Activated CD8-positive, alpha-beta memory T cell treated with anti-CD3 and anti-CD28 coated beads for 24 hours (primary cell): ENCODE measurements around the gene ANKRD11.
"Not testable (repeated sequence)": the region's sequence is repeated elsewhere in the genome, so short reads cannot be mapped to it uniquely, and the experiment has no call there.

Experiments
- DNase-seq: peaks from one replicate; pipeline ENCODE4 v3.0.0-alpha.2; 2020

Gene ANKRD11

GRCh38 chr16:89426736-89427530 lies 63.4 kb downstream of the ANKRD11 start:
- DNase-seq: no peak

GRCh38 chr16:89425523-89425922 lies 64.8 kb downstream of the ANKRD11 start:
- no peak for DNase-seq

DNA sequence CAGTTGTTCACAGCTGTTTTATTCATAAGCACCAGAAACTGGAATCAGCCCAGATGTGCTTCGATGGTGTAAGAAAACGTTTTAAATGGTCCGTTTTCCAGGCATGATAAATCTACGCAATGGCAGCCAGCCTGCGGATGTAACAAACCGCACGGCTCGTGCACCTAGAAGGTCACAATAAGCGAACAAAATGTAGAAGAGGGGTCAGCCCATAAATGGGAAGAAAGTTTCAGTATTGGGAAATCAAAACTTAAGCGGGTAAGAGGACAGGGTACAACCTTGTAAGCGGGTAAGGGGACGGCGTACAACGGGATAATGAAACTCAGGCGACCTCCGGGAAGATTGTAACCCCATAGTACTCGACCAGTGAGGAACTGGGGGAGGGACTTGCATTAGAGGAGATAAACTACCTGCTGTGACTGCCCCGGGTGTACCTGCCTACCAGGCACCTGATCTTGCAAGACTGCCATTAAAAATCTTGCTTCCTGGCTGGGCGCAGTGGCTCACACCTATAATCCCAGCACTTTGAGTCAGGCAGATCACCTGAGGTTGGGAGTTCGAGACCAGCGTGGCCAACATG lies 66.6 kb downstream of the ANKRD11 start:
- no peak for DNase-seq

DNA sequence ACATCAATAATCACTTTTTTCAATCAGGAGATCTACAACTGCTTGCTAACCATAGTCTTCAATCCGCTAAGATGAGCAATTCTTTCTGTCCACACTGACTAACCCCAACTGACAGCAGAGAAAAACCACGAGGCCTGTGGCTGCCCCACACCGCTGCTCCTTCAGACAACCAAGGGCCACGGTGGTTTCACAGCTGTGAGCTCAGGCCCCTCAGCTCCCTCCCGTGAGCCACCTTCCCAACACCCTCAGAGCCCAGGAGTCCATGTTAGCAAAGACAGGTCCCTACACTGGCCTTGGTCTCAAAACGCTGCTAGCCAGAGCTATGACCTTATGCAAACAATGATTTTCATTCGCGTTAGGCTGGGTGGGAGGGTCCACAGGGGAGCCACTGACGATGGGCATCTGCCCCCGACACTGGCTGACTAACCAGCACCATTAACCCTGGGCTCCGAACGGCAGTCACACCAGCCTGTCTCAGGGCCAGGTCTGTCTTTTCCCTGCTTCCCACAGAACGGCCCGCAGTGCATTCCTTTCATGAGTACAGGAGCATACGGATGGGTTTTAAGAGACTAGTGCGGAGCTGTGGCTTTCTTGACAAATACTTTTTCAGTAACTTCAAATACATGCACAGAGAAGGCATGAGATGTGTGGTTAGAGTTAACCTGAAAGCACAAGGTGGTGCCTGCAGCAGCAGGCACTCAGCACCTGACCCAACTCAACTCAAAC lies 67.3 kb downstream of the ANKRD11 start:
- DNase-seq: peak; percentile 85

GRCh38 chr16:89422527-89422904 lies 67.8 kb downstream of the ANKRD11 start:
- peak; percentile 77 for DNase-seq

DNA sequence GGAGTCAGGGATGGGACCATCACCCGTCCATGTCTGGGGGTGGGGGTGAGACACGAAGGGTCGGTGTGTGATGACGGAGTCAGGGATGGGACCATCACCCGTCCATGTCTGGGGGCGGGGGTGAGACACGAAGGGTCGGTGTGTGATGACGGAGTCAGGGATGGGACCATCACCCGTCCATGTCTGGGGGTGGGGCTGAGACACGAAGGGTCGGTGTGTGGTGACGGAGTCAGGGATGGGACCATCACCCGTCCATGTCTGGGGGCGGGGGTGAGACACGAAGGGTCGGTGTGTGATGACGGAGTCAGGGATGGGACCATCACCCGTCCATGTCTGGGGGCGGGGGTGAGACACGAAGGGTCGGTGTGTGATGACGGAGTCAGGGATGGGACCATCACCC lies 69.1 kb downstream of the ANKRD11 start:
- not testable (repeated sequence) for DNase-seq

GRCh38 chr16:89420204-89420603 lies 70.2 kb downstream of the ANKRD11 start:
- no peak for DNase-seq

GRCh38 chr16:89418352-89418751 lies 72.0 kb downstream of the ANKRD11 start:
- no peak for DNase-seq

- no peak for DNase-seq
These were observed 73.0 kb downstream of the ANKRD11 start for GRCh38 chr16:89417352-89417751.

DNA sequence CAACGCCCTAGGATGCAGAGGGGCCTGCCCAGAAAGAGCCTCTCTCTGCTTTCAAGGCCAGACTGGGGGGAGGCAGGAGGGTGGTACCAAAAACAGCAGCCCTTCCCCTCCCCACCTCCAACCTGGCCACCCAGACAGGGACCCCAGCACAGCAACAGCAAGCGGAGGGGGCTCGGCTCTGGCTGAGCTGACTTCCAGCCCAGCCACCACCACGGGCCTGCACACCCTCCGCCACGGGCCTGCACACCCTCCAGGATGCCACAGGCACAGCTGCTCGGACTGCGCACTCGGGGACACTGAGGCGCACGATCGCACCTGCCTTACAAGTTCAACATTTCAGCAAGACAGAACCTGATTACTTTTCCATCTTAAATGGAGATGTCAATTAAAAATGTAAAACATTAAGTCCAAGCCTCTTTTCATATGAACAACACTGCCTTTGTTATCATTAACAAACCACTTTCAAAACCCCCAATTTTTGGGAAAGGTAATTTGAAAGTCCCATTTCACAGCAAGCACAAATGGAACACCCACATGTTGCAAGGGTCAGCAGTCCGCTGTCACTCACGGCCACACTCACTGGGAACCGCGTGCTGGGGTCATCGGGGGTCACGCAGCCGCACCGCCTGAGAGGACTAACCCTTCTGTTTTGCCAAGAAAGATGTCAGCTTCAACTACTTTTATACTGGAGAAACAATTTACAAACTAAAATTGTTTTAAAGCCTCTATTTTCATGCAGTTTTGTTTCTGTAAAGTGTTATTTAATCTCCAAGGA lies 76.4 kb downstream of the ANKRD11 start:
- no peak for DNase-seq

GRCh38 chr16:89412811-89413210 lies 77.5 kb downstream of the ANKRD11 start:
- no peak for DNase-seq

DNA sequence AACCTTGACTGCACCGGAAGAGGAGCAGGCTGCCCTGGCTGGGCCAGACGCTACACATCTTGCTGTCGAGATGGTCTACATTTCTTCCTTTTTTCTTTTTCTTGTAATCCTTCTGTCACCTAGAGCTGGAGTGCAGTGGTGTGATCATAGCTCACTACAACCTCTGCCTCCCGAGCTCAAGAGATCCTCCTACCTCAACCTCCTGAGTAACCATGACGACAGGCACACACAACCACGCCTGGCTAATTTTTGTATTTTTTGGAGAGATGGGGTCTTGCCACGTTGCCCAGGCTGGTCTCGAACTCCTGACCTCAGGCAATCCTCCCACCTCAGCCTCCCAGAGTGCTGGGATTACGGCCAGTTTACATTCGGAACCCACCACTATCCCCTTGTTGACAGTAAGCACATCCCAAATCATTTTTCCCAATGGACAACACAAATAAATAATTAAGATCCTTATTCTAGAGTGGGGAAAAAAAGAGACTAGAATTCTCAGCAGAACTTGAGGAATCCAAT lies 79.0 kb downstream of the ANKRD11 start:
- no peak for DNase-seq

- no peak for DNase-seq
These were observed 79.5 kb downstream of the ANKRD11 start for GRCh38 chr16:89410794-89411309.

GRCh38 chr16:89410322-89410721 lies 80.0 kb downstream of the ANKRD11 start:
- no peak for DNase-seq

DNA sequence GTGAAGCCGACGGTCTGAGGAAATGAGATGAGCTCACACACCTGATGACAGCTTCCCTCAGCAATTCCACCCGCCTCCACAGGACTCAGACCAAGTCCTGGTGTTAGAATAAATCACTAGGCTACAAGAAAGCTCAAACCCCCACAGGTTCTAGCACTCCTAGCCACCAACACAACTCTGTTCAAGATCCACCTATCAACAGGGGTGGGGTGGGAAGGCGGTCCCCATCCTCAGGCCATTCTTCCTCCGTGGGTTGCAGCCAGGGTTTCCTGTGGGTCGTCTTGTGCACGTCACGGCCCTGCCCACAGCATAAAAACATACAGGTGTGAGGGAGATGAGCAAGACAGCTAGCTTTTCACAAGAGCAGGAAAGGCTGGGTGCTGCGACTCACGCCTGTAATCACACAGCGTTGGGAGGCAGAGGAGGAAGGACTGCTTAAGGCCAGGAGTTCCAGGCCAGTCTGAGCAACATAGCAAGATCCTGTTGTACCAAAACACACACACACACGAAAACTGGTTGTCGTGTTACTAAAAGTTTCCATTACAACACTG lies 81.1 kb downstream of the ANKRD11 start:
- peak; percentile 76 for DNase-seq

DNA sequence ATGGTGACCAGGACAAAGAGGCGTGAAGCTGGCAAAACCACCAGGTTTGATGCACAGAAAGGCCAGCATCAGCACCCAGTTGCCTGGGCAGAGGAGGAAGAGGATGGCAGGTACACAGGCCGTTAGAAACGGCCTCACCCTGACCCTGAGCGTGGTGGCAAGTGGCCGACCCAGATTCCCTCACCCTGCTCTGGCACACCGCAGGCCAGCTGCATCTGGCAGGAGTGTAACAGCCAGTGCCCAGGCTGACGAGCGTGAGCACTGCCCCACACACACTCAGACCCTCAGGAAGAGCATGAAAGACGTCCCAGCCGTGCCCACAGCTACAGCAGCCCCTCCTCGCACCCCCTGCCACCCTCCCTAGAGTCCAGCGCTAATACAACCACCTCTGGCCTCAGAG lies 82.0 kb downstream of the ANKRD11 start:
- DNase-seq: no peak

DNA sequence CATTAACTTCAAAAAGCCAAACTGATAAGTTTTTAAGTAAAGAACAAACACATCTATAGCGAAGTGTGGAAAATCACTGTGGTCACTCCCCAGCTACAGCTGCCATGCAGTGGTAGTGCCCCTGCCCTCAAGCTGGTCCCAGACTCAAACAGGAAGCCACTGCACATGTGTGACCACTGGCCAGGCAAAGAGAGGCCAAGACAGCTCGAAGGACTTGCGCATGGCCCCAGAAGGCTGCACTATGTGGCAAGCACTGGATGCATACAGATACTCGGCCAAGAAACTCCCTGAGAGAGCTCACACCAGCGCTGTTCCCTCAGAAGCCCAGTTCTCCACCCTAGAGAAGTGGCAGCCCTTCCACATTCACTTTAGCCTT lies 82.4 kb downstream of the ANKRD11 start:
- DNase-seq: no peak

DNA sequence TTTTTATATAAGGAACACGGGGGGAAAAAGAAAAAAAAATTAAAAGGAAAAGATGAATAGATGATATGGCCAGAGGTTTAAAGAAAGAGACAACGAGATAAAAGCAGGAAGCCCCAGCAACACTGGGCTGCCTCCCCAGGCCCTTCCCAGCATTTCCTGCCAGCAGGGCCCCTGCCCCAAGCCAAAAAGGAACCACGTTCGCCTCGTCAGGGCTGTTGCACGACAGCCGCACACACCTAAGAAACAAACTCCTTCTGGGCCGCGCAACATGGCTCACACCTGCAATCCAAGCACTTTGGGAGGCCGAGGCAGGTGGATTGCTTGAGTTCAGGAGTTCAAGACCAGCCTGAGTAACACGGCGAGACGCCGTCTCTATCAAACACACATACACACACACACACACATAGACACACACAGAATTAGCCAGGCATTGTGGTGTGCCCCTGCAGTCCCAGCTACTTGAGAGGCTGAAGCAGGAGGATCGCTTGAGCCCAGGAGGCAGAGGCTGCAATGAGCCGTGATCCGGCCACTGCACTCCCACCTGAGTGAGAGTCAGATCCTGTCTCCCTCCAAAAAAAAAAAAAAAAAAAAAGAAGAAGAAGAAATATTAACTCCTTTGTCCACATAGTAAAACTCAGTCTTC lies 83.0 kb downstream of the ANKRD11 start:
- no peak for DNase-seq

GRCh38 chr16:89406277-89406888 lies 84.0 kb downstream of the ANKRD11 start:
- DNase-seq: no peak

GRCh38 chr16:89404561-89404960 lies 85.8 kb downstream of the ANKRD11 start:
- DNase-seq: no peak

DNA sequence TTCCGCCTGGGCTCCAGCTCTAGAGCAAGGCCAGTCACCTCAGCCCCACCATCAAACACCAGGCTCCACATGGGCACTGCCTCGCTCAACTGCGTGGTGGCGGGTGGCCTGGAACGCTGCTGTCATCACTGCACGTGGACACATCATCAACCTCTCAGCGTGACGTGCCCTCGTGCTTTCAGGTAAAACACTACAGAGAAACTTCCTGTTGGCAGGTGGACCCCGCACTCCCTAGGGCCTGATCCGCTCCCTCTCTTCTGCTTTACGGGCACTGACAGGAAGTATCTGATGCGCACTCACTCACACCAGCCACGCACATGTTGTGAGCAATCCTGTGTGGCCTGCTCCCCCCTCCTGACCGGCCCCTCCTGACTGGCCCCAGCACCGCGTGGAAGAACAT lies 87.4 kb downstream of the ANKRD11 start:
- no peak for DNase-seq
